HEK293 (cell line): ENCODE measurements around the gene C4orf50.

Experiments
- BCL6B ChIP-seq: fragments of 450-650 bp; formaldehyde crosslinking; IDR thresholded peaks from 2 replicates; pipeline ENCODE4 v1.5.1; 2017; ENCODE audit warnings: missing biosample characterization, missing genetic modification characterization
- ZBTB8A ChIP-seq: fragments of 450-650 bp; formaldehyde crosslinking; IDR thresholded peaks from 2 replicates; pipeline ENCODE4 v1.5.1; 2016; ENCODE audit warnings: missing biosample characterization, missing genetic modification characterization
- ZFP41 ChIP-seq: fragments of 450-650 bp; formaldehyde crosslinking; IDR thresholded peaks from 2 replicates; pipeline ENCODE4 v1.5.1; 2016; ENCODE audit warnings: missing biosample characterization, missing genetic modification characterization, borderline replicate concordance
- ZNF132 ChIP-seq: fragments of 450-650 bp; formaldehyde crosslinking; IDR thresholded peaks from 2 replicates; pipeline ENCODE4 v1.5.1; 2017; ENCODE audit warnings: missing biosample characterization, missing genetic modification characterization, borderline replicate concordance
- ZNF274 ChIP-seq, 2 experiments: fragments of 200-500 bp in 1 of 2; fragments of 450-650 bp in 1 of 2; sonication (Bioruptor generic) in 1 of 2; formaldehyde crosslinking in 1 of 2; IDR thresholded peaks; 2 replicates each; pipeline versions ENCODE4 v1.5.1 to v1.6.1; 2014 to 2016; ENCODE audit warnings: borderline replicate concordance in 1 of 2, inconsistent platforms in 1 of 2, low read length in 1 of 2, missing biosample characterization in 1 of 2, missing genetic modification characterization in 1 of 2
- ZNF510 ChIP-seq: fragments of 450-650 bp; formaldehyde crosslinking; IDR thresholded peaks from 2 replicates; pipeline ENCODE4 v1.5.1; 2018; ENCODE audit warnings: mild to moderate bottlenecking, missing genetic modification characterization, missing biosample characterization; ENCODE audit not compliant: insufficient replicate concordance
- ZNF555 ChIP-seq: fragments of 450-650 bp; formaldehyde crosslinking; conservative IDR thresholded peaks from 2 replicates; pipeline ENCODE4 v1.5.1; 2017; ENCODE audit warnings: missing biosample characterization, mild to moderate bottlenecking, missing genetic modification characterization, inconsistent platforms
- ZNF658 ChIP-seq: fragments of 450-650 bp; formaldehyde crosslinking; IDR thresholded peaks from 2 replicates; pipeline ENCODE4; 2016; ENCODE audit warnings: missing biosample characterization, missing genetic modification characterization
- TF ChIP-seq, protein P1 (sequence below): fragments of 450-650 bp; formaldehyde crosslinking; IDR thresholded peaks from 2 replicates; pipeline ENCODE4 v1.5.1; 2016; ENCODE audit warnings: missing biosample characterization, missing genetic modification characterization
- TF ChIP-seq, protein P2 (sequence below): fragments of 450-650 bp; formaldehyde crosslinking; conservative IDR thresholded peaks from 2 replicates; pipeline ENCODE4 v1.5.1; 2016; ENCODE audit warnings: low read depth, missing biosample characterization, missing genetic modification characterization

- TF ChIP-seq ZNF658 (tag by site-specific recombination) (no peak), BCL6B (no peak), ZBTB8A (no peak), ZFP41 (tag by site-specific recombination) (no peak), ZNF132 (no peak), ZNF274 (IDR thresholded peaks at IDR 0.05; ENCODE audit: low read length) (no peak), ZNF274 (tag by site-specific recombination; IDR thresholded peaks at IDR 0.05; ENCODE audit: borderline replicate concordance) (no peak), ZNF510 (tag by site-specific recombination) (no peak), ZNF555 (tag by site-specific recombination) (no peak)
- TF ChIP-seq, protein P1, sequence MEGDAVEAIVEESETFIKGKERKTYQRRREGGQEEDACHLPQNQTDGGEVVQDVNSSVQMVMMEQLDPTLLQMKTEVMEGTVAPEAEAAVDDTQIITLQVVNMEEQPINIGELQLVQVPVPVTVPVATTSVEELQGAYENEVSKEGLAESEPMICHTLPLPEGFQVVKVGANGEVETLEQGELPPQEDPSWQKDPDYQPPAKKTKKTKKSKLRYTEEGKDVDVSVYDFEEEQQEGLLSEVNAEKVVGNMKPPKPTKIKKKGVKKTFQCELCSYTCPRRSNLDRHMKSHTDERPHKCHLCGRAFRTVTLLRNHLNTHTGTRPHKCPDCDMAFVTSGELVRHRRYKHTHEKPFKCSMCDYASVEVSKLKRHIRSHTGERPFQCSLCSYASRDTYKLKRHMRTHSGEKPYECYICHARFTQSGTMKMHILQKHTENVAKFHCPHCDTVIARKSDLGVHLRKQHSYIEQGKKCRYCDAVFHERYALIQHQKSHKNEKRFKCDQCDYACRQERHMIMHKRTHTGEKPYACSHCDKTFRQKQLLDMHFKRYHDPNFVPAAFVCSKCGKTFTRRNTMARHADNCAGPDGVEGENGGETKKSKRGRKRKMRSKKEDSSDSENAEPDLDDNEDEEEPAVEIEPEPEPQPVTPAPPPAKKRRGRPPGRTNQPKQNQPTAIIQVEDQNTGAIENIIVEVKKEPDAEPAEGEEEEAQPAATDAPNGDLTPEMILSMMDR (tag by site-specific recombination), result no peak
- TF ChIP-seq, protein P2, sequence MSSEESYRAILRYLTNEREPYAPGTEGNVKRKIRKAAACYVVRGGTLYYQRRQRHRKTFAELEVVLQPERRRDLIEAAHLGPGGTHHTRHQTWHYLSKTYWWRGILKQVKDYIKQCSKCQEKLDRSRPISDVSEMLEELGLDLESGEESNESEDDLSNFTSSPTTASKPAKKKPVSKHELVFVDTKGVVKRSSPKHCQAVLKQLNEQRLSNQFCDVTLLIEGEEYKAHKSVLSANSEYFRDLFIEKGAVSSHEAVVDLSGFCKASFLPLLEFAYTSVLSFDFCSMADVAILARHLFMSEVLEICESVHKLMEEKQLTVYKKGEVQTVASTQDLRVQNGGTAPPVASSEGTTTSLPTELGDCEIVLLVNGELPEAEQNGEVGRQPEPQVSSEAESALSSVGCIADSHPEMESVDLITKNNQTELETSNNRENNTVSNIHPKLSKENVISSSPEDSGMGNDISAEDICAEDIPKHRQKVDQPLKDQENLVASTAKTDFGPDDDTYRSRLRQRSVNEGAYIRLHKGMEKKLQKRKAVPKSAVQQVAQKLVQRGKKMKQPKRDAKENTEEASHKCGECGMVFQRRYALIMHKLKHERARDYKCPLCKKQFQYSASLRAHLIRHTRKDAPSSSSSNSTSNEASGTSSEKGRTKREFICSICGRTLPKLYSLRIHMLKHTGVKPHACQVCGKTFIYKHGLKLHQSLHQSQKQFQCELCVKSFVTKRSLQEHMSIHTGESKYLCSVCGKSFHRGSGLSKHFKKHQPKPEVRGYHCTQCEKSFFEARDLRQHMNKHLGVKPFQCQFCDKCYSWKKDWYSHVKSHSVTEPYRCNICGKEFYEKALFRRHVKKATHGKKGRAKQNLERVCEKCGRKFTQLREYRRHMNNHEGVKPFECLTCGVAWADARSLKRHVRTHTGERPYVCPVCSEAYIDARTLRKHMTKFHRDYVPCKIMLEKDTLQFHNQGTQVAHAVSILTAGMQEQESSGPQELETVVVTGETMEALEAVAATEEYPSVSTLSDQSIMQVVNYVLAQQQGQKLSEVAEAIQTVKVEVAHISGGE (tag by site-specific recombination), result no peak
These were observed 29.0 kb upstream of the C4orf50 start for GRCh38 chr4:6047130-6047673.
